GM18867 (cell line): ENCODE data around the gene KCNMB2.

ENCODE experiments used
- ATAC-seq: cut with Tn5 transposase; IDR thresholded peaks from one replicate; pipeline ENCODE4 v1.9.1; 2021; ENCODE audit warnings: mild to moderate bottlenecking, moderate library complexity; ENCODE audit not compliant: unreplicated experiment

Gene KCNMB2

DNA sequence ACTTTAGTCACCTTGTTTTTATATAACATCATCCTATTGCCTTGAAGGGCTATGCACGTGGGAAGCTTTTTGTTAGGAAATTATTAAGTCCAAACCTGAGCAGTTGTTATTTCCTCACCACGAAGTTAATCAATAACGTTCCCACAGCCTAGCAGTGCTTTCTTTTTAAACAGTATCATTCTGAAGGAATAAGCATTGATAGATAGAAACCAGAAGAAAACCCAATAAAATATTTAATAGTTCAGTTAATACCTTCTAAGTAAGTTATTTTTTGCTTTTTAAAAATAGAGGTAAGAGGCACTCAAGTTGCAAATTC is 149.3 kb downstream of the KCNMB2 start:
- ATAC-seq, result peak; percentile 29

DNA sequence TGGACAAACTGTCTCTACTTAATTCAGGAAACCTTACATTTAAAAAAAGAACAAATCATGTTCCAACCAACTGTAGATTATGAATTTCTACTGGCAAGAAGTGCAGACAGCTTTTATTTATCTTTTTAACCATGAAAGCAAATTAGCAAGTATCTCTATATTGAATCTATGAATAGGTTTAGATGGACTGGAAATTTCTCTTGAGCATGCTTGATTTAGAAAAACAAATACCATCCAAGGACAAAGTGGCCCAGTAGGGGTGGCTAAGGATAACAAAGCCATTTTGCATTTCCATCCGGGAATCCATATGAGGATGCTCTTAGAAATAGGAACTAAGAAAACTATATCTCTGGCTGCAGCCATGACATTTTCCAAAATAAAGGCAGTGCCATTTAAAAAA is 150.6 kb downstream of the KCNMB2 start:
- ATAC-seq, result no peak

DNA sequence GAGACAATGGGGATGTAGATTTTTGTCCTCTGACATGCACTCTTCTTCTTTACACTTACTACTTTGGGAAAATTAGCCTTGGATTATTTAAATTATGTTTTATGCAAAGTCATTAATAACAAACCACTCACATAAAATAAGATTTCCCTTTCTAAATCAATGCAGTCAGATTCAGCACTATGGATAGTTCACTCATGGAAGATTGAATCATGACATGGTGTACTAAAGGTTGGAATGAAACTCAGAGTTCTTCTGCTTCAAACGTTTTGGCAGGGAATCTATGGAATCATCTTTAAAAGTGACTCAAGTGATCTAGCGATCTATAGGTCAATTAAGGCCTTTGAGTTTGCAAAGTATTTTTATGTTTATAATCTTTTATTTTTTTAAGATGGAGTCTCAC is 154.3 kb downstream of the KCNMB2 start:
- ATAC-seq, result no peak

DNA sequence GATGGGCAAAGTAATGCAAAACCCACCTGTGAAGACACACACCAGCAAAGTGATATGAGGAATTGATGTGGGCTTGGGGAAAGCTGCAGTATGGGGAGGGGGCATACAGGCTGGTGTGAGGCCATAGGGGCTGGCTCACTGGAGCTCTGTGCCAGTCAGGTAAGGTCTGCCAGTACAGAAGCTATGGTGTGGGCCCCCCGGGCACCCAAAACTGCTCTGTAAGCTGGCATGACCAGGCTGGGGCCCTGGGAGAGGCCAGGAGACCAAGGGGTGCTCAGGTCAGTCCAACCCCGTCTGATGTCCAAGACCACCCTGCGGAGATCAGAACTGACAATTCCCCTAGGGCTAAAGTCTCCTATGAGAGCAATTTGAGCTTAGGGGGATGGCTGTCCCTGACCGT is 163.1 kb downstream of the KCNMB2 start:
- ATAC-seq, result no peak

DNA sequence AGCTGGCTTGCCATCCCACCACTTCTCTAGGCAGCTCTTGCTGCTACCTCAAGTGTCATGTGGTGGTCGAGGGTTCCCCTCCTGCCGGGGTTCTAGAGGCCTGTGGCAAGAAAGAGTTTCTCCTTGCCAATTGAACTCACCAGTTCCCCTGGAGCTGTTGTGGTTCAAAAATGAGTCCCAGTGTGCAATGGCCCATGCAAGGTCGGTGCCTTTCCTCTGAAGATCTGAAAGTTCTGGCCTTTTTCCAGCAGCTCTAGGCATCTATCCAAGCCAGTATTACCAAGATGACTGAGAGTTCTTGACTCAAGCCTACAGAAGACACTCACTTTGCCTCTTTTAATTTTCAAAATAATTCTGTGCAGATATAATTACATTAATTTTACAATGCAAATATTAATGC is 163.6 kb downstream of the KCNMB2 start:
- ATAC-seq, result no peak

DNA sequence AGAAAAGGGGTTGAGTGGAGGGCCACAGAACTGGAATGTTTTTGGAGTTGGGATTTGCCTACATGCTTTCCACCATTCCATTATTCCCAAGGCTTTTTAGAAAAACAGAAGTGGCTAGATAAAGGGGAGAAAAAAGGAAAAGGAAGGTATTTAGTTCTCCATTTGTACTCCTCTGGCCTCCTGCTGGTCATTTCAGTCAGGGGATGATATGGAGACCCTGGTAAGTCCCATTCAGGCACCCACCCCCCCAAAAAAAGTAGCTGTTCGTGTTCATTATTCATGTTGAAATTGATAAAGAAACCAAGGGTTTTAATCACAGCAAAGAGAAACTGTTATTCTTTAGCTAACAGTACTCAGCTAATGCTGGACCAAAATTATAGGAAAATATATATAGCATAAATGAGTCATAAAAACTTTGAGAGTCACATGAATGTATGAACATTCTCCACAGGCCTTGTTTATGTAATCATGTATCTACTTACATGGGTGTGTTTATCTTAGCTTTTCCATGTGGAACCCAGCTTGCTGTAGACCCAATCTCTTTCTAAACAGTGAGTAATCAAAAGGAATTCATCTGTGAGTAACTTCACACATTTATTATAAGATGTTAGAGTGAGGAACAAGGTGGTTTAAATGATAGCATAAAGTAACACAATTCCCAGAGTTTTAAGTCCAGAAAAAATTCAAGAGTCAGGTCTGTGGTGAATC is 167.2 kb downstream of the KCNMB2 start:
- ATAC-seq, result no peak

DNA sequence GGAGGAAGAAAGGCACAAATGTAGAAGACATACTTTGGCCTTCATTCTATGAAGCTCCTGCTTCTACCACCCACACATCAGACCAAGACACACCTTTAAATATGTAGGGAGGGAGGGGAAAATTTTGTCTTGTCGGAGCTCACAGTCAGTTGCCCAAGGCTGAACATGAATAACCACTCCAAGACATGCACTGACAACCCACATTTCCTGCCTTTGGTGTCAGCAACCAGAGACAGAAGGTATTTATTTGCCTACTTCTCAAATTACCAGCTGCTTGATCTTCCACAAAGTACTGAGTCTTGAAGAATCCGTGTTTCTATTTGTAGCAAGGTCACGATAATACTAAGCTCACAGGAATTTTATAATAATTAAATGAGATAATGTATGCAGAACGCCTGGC is 169.7 kb downstream of the KCNMB2 start:
- peak; percentile 41 for ATAC-seq

DNA sequence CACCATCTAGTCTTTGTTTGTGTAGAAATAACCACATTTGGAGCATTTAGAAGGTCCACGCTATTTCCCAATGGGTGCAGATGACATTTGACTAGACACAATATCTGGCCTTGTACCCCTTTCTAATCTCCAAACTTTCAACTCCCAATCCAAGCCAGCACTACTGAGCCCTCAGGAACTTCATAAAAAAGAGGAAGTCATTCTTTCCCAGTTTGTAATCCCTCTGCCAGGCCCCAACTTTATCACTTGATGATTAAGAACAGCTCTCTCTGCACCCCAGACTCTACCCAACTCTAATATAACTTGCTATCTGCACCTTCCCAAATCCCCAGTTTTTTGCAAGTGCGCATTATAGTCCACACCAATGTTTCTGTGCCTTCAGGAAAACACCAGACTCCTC is 170.2 kb downstream of the KCNMB2 start:
- no peak for ATAC-seq

DNA sequence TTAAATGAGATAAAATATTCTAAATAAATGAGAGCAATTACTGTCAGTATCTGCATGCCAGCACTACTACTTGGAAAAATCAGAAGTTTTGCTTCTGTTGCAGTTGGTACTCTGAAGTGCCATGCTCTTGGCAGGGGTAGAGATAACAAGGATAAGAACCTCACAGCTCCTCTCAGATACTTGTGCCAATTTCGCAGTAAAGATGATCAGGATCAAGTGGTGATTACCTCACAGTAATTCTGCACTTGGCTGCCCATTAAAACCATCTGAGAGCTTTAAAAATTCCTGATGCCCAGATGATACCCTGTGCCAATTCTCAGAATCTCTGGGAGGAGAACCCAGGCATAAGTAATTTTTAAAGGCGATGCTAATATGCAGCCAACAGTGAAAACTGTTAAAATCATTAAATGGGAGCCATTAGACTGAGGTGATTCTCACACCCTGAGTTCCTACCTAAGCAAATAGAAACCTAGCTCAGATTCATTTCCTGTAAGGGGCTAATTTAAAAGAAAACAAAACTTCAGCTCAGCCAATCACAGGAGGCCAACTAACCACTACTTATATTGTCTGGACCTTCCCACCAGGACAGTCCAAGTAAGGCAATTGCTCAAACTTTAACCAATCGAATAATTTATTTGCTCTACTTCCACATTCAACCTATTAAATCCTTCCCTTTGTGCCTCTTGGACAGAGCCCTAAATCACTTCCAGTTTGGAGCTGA is 171.2 kb downstream of the KCNMB2 start:
- peak; percentile 87 for ATAC-seq

DNA sequence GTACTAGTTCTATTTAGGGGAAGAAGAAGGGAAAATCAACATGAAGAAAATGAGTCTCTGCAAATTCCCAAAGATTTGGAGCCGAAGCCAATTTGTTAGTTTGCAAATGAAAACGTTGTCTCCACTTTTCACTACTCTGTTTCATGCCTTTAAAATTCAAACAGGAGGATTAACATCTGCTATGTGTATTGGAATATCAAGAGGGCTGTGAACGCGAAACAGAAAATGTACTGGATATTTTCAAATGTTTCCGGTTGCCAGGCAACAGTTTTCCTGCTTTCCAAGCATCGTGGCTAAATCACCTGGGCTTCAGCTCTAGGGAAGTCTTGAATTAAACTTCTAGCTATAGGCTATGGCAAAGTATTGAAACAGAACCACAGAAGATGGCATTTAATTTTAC is 172.8 kb downstream of the KCNMB2 start:
- ATAC-seq, result no peak

DNA sequence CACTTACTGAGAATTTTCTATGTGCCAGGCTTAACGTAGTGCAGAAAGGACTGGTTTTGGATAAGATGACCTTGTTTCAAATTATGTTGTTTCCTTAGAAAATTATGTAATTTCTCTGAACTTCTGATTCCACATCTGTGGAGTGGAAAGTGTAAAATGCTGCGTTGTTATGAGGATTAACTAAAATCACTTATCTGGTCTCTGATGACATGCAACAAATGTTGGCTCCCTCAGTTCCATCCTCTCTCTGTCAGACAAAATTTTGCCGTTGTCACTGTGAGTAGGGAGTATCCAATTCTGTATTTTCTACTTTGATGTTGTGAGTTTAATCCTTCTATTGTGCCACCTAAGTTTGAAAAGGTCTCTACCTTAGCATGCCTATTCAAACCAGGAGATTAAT is 175.5 kb downstream of the KCNMB2 start:
- ATAC-seq, result no peak

DNA sequence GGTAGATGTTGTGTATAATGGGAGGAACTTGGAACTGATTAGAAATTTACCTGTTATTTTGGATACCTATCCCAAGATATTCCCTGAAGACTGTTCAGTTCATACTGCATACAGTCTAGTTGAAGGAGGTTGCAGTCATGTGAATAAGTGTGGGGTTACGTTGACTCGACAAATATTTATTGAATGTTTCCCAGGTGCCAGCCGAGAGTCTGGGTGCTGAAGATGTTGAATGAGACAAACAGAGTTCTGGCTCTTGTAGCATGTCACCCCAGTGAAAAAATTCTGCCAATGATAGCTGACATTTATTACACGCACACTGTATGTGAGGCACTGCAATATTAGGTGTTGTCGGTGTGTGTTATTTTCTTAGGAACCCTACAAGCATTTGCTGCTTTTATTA is 176.0 kb downstream of the KCNMB2 start:
- no peak for ATAC-seq

DNA sequence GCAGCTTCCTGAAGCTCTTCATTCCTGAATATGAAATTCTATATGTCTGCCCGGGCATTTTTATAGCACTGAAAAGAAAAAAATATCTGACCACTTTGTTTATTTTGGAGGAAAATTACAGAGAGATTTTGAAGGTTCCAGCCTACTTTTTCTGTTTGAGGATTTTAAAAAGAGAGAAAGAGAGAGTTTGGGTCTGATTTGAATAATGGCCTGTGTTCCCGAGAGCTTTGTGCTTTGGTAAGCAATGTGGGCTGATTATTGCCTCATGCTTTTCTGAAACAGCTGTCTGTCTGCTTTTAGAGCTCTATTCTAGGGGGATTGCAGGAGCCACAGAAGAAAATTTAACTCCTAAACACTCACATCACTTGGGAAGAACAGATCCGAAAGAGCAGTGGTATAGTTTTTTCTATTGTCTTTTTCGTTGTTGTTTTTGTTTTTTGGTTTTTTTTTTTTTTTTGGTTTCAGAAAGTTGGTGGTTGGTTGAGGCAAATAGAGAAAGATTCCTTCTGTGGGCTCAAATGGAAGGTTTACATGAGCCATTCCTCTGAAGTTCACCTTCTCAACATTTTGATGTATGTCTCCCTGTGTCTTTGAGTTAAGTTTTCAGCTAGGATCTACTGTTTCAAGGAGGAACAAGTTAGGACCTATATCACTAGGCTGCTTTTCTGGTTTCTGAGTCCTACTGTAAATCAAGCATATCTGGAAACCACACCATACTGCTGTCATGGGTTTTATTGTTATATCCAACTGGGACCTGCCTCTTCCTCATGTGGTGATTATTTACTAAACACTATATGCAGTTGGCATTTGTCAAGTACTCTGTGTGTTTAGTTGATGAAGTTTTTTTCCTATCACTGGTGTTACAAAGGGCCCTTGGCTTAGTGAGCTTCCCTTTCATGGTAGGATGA is 178.9 kb downstream of the KCNMB2 start:
- no peak for ATAC-seq

DNA sequence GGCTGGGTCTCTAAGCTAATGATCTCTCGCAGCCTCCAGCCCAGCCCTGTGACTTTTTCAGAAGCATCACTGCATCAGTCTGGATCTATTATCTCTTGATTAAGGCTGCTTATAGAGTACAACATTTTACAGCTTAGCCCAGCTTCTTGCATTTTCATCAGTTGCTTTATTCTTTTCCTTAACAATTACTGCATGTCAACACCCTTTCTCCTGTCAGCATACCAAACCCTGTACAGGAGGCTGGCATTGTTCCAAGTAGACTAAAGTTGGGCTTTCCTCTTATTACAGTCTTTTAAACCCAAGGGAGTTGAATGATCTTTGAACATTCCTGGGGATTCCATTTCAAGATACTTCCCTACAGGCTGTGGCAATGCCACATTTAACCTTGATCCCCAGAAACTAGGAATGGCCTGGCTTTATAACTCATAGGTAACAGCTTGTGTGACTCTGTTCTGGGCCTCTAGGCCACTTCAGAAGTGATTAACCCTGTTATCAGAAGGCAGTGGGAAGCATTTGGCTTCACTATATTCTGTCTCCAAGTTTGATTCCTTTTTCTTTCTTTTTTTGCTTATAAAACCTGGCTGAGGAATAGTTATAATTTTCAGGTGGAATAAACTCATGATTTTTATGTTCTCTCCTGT is 182.9 kb downstream of the KCNMB2 start:
- ATAC-seq, result no peak

DNA sequence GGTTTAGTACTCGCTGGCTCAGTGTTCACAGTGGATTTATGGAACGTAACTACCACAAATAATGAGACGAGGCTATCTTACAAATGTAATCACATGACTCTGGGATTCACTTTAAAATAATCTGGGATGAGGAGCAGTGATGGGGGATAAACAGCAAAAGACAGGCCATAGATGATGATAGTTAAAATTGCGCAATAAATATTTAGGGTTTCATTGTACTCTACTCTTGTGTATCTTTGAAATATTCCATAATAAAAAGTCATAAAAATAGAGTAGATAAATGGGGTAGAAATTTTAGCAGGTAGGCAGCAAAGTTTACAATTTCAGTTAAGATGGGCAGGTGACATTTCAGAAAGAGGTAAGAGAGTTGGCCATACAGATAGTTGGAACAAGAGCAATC is 196.6 kb downstream of the KCNMB2 start:
- ATAC-seq, result no peak

DNA sequence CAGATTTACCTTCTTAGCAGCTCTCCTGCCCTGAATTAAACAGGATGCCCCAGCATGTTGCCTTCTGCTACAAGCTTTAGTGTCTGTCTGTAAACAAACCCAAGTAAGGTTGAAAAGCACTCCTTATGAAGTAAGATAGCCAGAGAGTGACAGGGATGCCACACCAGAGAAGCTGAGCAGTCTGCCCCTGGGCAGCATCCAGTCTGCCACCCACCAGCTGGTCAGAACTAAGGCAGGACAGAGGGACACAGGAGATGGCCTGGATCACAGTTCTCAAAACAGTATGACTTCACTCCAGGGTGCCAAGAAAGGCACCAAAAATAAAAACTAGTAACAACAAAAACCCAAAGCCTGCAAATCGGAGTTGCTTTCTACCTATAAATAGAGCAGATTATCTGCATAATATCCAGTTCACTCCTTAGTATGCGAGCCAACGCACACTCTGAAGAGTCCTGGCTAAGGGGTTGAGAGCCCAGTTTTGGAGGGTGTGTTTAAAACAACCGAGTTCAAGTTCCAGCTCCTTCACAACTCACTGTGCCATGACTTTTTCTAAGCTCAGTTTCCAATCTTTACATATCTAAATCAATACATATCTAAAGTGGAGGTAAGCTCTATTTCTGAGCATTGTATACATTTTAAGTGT is 198.9 kb downstream of the KCNMB2 start:
- ATAC-seq, result no peak

DNA sequence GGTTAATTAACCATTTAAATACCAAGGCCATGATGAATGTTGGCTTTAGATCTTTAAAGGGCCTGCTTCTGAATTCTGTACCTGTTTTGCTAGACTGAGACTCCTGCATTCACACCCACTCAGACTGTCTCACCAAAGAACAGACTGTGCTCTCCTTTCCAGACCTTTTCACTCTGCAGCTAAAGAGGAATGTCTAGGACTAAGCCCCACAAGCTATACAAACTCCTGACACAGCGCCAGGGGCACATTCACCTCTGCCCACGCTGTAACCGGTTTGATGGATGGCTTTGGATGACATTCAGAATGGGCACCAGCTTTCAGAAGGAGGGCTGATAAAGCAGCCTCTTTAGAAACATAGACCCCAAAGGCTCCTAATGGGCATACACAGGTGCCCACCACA is 200.1 kb downstream of the KCNMB2 start:
- no peak for ATAC-seq

DNA sequence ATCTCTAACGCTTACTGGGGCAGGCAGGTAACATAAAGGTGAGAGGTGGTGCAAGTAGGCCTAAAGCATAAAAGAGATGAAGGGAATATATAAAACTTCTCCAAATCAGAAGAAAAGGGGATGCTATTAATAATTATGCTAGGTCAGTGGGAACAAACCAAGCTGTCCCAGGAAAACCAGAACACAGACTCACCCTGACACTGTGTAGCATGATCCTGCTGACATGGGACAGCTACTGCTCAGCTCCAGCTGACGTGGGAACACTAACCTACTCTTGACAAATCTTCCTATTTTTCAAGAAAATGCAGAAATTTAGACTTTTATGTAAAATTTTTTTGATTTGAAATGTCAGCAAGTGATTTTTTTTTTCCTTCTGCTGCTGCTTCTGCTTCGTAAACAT is 203.5 kb downstream of the KCNMB2 start:
- ATAC-seq, result no peak

DNA sequence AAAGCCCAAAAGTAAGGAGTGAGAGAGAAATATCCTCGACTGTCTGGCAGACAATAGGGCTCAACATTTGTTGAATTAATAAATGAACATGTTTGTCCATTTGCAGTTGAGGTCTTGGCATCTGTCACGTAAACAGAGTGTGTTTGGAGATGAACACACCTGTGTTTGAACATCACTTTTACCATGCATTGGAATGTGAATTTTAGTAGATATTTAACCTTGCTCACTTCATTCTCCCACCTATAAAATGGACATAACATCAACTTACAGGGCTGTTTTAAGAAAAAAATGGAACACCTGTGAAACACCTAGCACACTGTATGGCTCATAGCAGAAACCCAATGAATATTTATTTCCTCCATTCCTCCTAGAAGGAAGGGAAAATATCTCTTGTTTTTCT is 204.8 kb downstream of the KCNMB2 start:
- ATAC-seq, result no peak

DNA sequence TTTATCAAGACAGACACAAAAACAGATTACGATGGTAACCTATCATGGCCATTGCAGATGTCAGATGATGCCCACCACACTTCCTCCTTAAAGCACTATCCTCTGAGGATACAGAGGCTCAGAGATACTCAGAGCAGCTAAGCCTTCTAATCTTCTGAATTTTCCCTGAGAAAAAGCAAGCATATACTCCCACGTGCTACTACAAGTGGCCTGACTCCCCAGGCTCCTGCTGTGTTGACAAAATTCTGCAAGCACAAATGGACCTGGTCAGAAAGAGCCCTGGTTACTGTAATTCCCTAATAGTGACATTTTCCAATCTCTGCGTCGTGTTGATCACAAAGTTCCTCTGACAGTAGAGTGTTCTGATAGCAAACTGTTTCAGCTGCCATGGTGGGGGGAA is 207.1 kb downstream of the KCNMB2 start:
- no peak for ATAC-seq
